ENCODE data around the gene MYOZ1.
"Not testable (repeated sequence)": the region's sequence is repeated elsewhere in the genome, so short reads cannot be mapped to it uniquely, and the experiment has no call there.

MYOZ1 gene

GRCh38 chr10:73641328-73642060, at the start of gene MYOZ1:
Gene MYOZ1, minus strand, starts transcription at chr10:73641474. Its CDS starts 1,457 bp downstream, at chr10:73640017.
- no peak for DNase-seq (ENCODE audit: low read depth in 2 of 3, low spot score in 1 of 3)

DNA sequence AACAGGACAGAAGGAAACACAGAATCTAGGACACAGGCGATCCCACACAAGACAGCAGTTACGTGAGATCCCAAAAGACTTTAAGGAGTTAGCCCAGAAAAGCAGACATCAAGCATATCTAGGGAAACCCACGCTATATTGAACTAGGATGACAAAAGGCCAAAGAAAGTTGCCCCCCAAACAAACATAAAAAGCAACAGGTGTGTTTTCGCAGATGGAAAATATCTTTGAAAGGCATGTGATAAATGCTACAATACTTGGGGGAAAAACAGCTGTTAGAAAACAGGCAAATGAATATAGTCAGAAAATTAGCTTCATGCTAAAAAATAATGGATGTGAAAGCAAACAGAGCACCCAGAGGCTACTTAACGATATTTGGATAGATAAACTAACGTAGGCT, 49.5 kb upstream of the MYOZ1 start:
- DNase-seq (ENCODE audit: low read depth in 2 of 3, low spot score in 1 of 3), result not testable (repeated sequence)

- DNase-seq (ENCODE audit: low read depth in 2 of 3, low spot score in 1 of 3), result not testable (repeated sequence)
These were observed 48.3 kb upstream of the MYOZ1 start for GRCh38 chr10:73689596-73689995.

DNA sequence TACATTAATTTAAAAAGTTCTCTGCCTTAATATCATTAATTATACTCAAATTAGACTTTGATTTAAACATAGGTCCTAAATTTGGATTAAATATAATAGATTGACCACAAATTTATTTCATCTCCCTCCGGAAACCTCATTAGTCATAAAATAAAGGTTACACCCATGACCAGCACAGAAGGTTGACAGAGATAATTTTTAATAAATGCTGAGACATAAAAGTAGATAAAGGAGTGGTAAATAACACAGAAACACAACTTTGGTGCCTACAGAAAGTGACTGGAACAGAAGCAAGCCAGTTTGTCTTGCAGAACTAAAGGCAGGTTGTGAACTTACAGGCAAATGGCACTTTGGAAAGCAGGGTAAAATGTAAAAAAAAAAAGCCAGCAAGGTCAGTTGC, 46.4 kb upstream of the MYOZ1 start:
- not testable (repeated sequence) for DNase-seq (ENCODE audit: low read depth in 2 of 3, low spot score in 1 of 3)

- DNase-seq (ENCODE audit: low read depth in 2 of 3, low spot score in 1 of 3), result not testable (repeated sequence)
These were observed 33.3 kb upstream of the MYOZ1 start for GRCh38 chr10:73674546-73674945.

- not testable (repeated sequence) for DNase-seq (ENCODE audit: low read depth in 2 of 3, low spot score in 1 of 3)
These were observed 27.1 kb upstream of the MYOZ1 start for GRCh38 chr10:73668378-73668777.

DNA sequence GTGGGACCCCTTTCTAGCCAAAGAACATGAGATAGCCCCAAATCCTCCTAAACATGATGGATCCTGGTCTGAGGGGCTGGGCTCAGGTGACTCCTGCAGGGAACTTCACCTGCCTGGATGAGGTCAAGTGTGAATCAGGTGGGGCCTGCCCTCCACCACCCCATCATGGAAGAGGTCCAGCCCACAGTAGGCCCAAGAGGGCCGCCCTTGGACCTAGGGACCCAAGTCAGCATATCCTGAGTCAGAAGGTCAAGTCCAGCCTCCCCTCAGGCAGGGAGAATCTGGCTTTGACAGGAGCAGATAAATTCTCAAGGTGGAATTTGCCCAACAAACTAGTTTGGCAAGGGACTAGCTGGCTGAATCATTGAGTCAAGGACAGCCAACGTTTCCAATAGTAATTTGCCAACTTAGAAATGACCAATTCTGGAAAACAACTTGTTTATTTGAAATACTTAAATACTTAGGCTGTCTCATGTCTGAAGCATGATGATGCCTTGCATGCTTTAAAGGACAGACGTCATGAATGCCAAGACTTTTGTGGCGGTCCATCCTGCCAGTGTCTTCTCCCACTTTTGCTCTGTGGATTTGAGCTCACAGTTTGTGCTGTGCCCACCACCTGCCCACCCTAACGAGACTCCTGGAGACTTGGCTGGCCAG, 25.0 kb upstream of the MYOZ1 start:
- DNase-seq (ENCODE audit: low read depth in 2 of 3, low spot score in 1 of 3), result not testable (repeated sequence)

GRCh38 chr10:73665581-73665980, 24.3 kb upstream of the MYOZ1 start:
- DNase-seq (ENCODE audit: low read depth in 2 of 3, low spot score in 1 of 3), result not testable (repeated sequence)

GRCh38 chr10:73664156-73665040, 23.1 kb upstream of the MYOZ1 start:
- DNase-seq (ENCODE audit: low read depth in 2 of 3, low spot score in 1 of 3), result not testable (repeated sequence)

- not testable (repeated sequence) for DNase-seq (ENCODE audit: low read depth in 2 of 3, low spot score in 1 of 3)
These were observed 22.3 kb upstream of the MYOZ1 start for GRCh38 chr10:73663621-73664020.

GRCh38 chr10:73662705-73663104, 21.4 kb upstream of the MYOZ1 start:
- DNase-seq (ENCODE audit: low read depth in 2 of 3, low spot score in 1 of 3), result not testable (repeated sequence)

GRCh38 chr10:73655990-73656298, 14.7 kb upstream of the MYOZ1 start, which contains the start of gene SYNPO2L:
Gene SYNPO2L, minus strand, starts transcription at chr10:73656029. Its CDS starts 107 bp downstream, at chr10:73655922.
- DNase-seq (ENCODE audit: low read depth in 2 of 3, low spot score in 1 of 3), result no peak

DNA sequence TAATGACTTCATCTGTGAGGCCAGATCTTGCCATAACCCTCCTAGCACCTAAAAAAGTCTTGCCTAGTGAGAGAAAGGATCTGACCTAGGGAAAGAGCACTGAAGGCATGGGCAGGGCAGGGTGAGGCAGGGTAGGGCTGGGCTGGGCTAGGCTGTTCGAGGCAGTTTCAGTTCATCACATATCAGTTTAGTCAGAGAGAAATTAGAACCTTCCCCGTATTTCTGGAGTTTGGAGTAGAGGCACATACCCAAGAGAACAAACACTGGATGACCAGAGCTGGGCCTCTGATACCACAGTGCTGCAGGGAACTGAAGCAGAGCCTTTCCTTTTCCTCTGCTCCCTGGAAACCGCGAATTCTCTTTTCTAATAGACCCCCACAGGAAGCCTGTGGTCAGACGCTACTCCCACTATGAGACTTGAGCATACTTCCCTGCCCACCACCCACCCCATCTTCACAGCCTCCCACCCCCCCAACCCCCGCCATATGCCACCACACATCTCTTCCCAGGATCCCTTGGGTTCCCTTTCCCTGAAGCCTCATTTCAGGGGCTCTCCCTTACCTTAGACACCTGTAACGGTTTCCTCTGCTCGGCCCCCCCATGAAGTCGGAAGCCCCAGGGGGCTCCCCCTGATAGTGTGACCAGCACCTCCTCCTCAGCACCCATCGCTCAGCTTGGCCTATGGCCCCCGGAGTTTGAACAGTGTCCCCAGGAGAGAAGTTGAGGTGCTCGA, 14.1 kb upstream of the MYOZ1 start:
- DNase-seq (ENCODE audit: low read depth in 2 of 3, low spot score in 1 of 3), result no peak

- DNase-seq (ENCODE audit: low read depth in 2 of 3, low spot score in 1 of 3), result no peak
These were observed 12.4 kb upstream of the MYOZ1 start for GRCh38 chr10:73653701-73654100.

- no peak for DNase-seq (ENCODE audit: low read depth in 2 of 3, low spot score in 1 of 3)
These were observed 11.9 kb upstream of the MYOZ1 start for GRCh38 chr10:73653195-73653594.

DNA sequence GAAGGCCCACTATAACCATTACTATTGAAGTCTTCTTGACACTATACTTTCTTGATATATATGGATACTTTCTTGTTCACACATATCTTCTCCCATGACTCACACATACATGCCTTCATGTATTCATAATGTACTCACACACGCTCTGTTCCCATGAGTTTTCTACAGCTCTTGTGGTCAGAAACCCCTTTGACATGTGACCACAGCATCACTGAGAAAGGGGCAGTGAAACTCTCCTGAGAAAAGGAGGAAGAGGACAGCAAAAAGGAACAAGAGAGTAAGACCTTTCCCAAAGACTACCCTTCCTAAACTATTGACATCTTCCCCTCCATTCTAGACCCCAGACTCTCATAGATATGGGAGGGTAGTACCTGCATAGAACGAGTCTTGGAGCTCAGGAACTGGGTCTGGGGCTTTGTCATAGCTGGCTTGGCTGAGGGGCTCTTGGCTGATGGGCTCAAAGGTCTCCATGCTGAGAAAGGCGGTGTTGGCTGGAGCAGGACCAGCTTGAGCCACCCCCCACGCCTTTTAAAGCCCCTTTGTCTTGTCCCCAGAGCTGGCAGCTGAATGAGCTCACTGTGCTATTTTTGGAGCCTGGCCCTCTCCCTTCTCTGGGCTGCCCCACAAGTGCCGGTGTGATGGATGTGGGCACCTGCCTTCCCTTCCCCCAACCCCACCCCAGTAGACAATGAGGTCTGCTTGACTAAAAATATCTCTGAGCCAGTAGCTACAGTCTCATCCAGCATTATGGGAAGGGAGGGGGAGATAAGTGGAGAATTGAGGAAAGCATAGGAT, 9.5 kb upstream of the MYOZ1 start:
- no peak for DNase-seq (ENCODE audit: low read depth in 2 of 3, low spot score in 1 of 3)

DNA sequence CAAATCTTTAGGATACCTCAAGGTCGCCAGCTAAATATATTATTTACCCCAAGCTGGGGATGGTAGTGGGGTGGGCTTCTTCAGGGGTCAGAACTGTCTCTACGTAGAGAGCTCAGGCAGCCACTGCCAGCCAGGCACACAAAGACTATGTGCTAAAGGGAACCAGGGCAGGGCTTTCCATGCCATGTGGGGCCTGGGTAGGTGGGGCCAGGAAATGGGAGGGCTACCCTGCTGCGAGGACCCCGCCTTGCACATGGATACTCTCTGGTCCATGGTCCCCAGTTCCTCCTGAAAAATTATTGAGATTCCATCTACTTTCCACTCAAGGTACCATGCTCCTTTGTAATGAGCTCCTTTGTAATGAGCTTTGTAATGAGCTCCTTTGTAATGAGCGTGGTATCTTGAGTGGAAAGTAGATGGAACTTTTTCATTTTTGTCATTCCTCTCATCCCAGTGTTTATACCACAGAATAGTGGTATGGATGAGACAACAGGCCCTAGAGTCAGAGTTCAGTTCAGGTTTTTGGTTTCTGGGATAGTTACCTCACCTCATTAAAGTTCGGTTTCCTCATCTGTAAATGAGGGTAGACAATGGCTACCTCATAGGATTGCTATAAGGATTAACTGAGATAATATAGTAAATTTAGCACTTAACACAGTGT, 8.7 kb upstream of the MYOZ1 start:
- DNase-seq (ENCODE audit: low read depth in 2 of 3, low spot score in 1 of 3), result no peak

DNA sequence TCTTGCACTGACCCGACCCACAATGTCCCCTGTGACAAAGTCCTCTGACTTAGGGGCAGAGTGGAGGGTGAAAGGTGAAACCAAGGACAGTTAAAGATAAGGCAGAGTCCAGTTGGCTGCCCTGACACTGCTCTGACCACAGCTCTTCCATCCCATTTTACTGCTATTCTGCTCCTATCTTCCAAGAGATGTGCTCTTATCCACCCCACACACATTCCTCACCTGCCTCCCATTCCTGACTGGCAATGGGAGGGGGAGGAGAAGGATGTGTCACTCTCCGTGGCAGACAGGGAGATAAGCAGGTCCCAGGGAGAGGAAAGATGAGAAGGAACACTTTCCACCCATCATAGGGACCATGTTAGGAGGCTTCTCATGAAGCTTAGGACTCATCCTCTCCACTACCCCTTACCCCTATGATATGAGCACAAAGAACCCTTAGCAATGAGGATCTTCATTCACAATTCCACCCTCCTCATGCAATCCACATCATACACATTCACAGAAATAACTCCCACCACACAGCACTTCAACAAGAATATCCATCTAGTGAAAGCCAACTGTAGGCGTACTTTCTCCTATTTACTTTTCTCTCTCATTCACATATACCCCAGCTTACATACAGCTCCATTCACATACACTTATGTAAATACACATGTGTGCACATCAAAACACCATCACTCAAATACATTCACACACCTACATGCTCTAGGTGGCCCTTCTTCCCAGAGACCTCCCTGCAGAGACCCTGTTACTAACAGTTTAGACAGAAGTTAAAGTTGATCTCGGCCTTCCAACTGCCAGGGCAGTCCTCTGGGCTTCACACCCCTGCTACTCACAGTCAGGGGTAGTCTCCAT, 7.9 kb upstream of the MYOZ1 start:
- DNase-seq (ENCODE audit: low read depth in 2 of 3, low spot score in 1 of 3), result no peak
